AG04450 (cell line): Measurements from ENCODE around the gene ARL10. TPM values are rescaled to one million over a fixed set of nuclear protein-coding genes. Genes with fewer than 3 reads are reported as not detected.

Experiments used
- CTCF ChIA-PET: fragments of 300-600, 350-600 bp; formaldehyde crosslinking; extraction: SDS; loops from one replicate; lab custom pipeline; 2022; ENCODE audit warnings: antibody characterized with exemption, inconsistent platforms; lab: Charles Lee
- POLR2A ChIA-PET: fragments of 350-600 bp; formaldehyde crosslinking; extraction: SDS; loops from one replicate; lab custom pipeline; 2021; ENCODE audit warnings: antibody characterized with exemption, inconsistent platforms; lab: Yijun Ruan, JAX
- DNase-seq: peaks from one replicate; pipeline ENCODE4 v3.0.0-alpha.2; 2011; ENCODE audit warnings: low read depth, low spot score
- H3K27ac ChIP-seq: one replicate; pipeline ENCODE4 v1.5.1; 2012; ENCODE audit warnings: low read depth, low read length, control low read depth
- H3K27me3 ChIP-seq: one replicate; pipeline ENCODE4 v1.6.0; 2012; ENCODE audit warnings: low read length; ENCODE audit not compliant: control insufficient read depth, insufficient read depth
- H3K4me3 ChIP-seq: 2 replicates; pipeline ENCODE4 v1.5.1; 2011; ENCODE audit warnings: mild to moderate bottlenecking, low read depth, low read length, control low read depth
- H3K9me3 ChIP-seq: 2 replicates; pipeline ENCODE4 v1.5.1; 2012; ENCODE audit warnings: low read length; ENCODE audit not compliant: control insufficient read depth, insufficient read depth
- polyA plus RNA-seq: library from polyadenylated mRNA; depleted of rRNA; stranded (reverse); fragments of >200 nt; gene quantifications from 2 replicates; pipeline ENCODE4 v1.2.3, GENCODE V29; 2011
- TF ChIP-seq, protein P1 (sequence below): IDR thresholded peaks from 2 replicates; pipeline ENCODE4 v1.5.1; 2011; ENCODE audit warnings: low read depth, low read length, control low read depth, inconsistent platforms

ARL10 gene
- polyA plus RNA-seq, 1 experiment, result 5.4 TPM

DNA sequence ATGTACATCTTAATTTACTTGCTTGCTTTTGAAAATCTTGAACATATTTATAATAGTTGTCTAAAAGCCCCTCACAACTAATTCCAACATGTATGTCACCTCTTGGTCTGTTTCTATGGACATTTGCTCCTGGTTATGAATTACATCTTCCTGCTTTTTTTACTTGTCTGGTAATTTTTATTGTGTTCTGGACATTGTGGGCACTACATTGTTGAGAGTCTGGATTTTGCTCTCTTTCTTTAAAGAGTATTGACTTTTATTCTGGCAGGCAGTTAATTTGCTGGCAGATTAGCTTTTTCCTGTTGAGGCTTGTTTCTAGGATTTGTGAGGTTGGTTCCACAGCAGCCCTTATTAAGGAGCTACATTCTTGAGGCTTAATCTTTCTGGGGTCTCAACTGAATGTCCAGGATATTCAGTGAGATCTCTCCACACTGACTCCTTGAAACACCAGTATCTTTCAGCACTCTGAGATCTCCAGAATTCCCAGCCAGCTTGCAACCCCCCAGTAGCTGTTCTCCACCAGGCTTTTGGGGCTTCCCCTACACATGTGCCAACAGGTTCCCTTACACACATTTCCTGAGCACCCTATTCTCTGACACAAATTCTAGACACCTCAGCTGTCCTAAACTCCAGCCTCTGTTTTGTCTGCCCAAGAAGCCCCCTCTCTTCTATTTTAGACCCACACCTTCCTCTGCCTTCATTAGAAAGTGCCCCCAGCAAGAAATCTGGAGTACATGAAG is 31.1 kb upstream of the ARL10 start:
- POLR2A ChIA-PET, result no interaction called here
- TF ChIP-seq, protein P1, sequence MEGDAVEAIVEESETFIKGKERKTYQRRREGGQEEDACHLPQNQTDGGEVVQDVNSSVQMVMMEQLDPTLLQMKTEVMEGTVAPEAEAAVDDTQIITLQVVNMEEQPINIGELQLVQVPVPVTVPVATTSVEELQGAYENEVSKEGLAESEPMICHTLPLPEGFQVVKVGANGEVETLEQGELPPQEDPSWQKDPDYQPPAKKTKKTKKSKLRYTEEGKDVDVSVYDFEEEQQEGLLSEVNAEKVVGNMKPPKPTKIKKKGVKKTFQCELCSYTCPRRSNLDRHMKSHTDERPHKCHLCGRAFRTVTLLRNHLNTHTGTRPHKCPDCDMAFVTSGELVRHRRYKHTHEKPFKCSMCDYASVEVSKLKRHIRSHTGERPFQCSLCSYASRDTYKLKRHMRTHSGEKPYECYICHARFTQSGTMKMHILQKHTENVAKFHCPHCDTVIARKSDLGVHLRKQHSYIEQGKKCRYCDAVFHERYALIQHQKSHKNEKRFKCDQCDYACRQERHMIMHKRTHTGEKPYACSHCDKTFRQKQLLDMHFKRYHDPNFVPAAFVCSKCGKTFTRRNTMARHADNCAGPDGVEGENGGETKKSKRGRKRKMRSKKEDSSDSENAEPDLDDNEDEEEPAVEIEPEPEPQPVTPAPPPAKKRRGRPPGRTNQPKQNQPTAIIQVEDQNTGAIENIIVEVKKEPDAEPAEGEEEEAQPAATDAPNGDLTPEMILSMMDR, result no peak
- Histone ChIP-seq H3K4me3 (no peak overlapping the region), H3K9me3 (no peaks in the 10 kb centered on the region), H3K27ac (no peak overlapping the region), H3K27me3 (no peaks in the 10 kb centered on the region)
- DNase-seq, result no peak
- CTCF ChIA-PET, result no interaction called here

GRCh38 chr5:176337913-176338312 is 27.4 kb upstream of the ARL10 start:
- H3K4me3 ChIP-seq, result no peak overlapping the region
- H3K9me3 ChIP-seq, result no peaks in the 10 kb centered on the region
- H3K27me3 ChIP-seq, result no peaks in the 10 kb centered on the region
- no peak for DNase-seq
- ChIA-PET POLR2A (no interaction called here), CTCF (no interaction called here)
- no peak overlapping the region for H3K27ac ChIP-seq
- TF ChIP-seq, protein P1, result no peak

DNA sequence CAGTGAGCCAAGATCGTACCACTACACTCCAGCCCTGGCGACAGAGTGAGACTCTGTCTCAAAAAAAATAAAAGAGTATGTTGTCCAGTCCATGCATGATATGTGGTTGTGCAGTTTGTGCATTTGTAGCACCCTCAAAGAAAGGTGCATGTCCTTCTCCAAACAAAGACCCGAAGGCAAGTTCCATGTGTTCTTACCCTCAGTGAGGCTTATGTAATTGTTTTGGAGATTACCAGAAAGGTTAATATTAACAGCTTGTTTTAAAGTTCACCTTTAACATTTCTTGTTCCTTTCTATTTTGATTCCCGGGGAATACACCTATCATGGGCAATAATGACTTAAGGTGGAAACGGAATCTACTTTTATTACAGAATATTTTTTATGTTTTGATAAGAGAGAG is 26.0 kb upstream of the ARL10 start:
- no peaks in the 10 kb centered on the region for H3K27me3 ChIP-seq
- ChIA-PET POLR2A (no interaction called here), CTCF (no interaction called here)
- no peaks in the 10 kb centered on the region for H3K9me3 ChIP-seq
- TF ChIP-seq, protein P1, result no peak
- DNase-seq, result no peak
- H3K4me3 ChIP-seq, result no peak overlapping the region
- no peak overlapping the region for H3K27ac ChIP-seq

- POLR2A ChIA-PET, result no interaction called here
- H3K4me3 ChIP-seq, result no peak overlapping the region
- no peaks in the 10 kb centered on the region for H3K9me3 ChIP-seq
- no peaks in the 10 kb centered on the region for H3K27me3 ChIP-seq
- TF ChIP-seq, protein P1, result no peak
- CTCF ChIA-PET, result interaction anchor here (1.4 kb wide), 1 partner anchor 611 kb away, joined by 3 read pairs; no protein-coding TSS in a partner anchor
- DNase-seq, result no peak
- no peak overlapping the region for H3K27ac ChIP-seq
These were observed 23.7 kb upstream of the ARL10 start for GRCh38 chr5:176341325-176342157.

- Histone ChIP-seq H3K27me3 (no peaks in the 10 kb centered on the region), H3K4me3 (no peak overlapping the region), H3K27ac (no peak overlapping the region), H3K9me3 (no peaks in the 10 kb centered on the region)
- POLR2A ChIA-PET, result no interaction called here
- DNase-seq, result no peak
- CTCF ChIA-PET, result no interaction called here
- TF ChIP-seq, protein P1, result no peak
These were observed 23.2 kb upstream of the ARL10 start for GRCh38 chr5:176342158-176342483.
